HUES64 (cell line): ENCODE data around the gene MTA1.

Source experiments
- H3K27ac ChIP-seq: 2 replicates; pipeline ENCODE4 v1.7.0; 2013; ENCODE audit warnings: low read depth, low read length, inconsistent platforms
- H3K27me3 ChIP-seq: 2 replicates; pipeline ENCODE4 v1.6.1; 2013; ENCODE audit warnings: mild to moderate bottlenecking, low read length; ENCODE audit not compliant: insufficient read depth
- H3K36me3 ChIP-seq: 2 replicates; pipeline ENCODE4 v1.6.1; 2013; ENCODE audit warnings: mild to moderate bottlenecking, low read length; ENCODE audit not compliant: insufficient read depth
- H3K4me1 ChIP-seq: 2 replicates; pipeline ENCODE4 v1.6.1; 2013; ENCODE audit warnings: mild to moderate bottlenecking, low read length, moderate library complexity; ENCODE audit not compliant: insufficient read depth
- H3K4me3 ChIP-seq: 2 replicates; pipeline ENCODE4 v1.5.1; 2013; ENCODE audit warnings: mild to moderate bottlenecking, low read length, moderate library complexity
- H3K9ac ChIP-seq: 2 replicates; pipeline ENCODE4 v1.6.1; 2013; ENCODE audit warnings: mild to moderate bottlenecking, low read depth, low read length
- H3K9me3 ChIP-seq: 2 replicates; pipeline ENCODE4 v1.6.1; 2013; ENCODE audit warnings: low read depth, low read length; ENCODE audit not compliant: insufficient read depth
- WGBS: fragments of 150-250, 120-280 bp; methylation state at CpG from one replicate; pipeline ENCODE4 v1.1.7; 2013; ENCODE audit warnings: missing lambda C conversion rate; 5-methylcytosine and 5-hydroxymethylcytosine counted together

Gene MTA1

GRCh38 chr14:105500726-105501101 is 81.1 kb downstream of the MTA1 start:
- H3K27me3 ChIP-seq = no peaks in the 10 kb centered on the region
- no peaks in the 10 kb centered on the region for H3K9me3 ChIP-seq
- WGBS = 89% methylated on average over 10 of the region's 10 CpGs
- H3K9ac ChIP-seq = no peak overlapping the region
- H3K4me3 ChIP-seq = no peak overlapping the region
- H3K36me3 ChIP-seq = no peaks in the 10 kb centered on the region
- H3K27ac ChIP-seq = no peak overlapping the region
- no peaks in the 10 kb centered on the region for H3K4me1 ChIP-seq

DNA sequence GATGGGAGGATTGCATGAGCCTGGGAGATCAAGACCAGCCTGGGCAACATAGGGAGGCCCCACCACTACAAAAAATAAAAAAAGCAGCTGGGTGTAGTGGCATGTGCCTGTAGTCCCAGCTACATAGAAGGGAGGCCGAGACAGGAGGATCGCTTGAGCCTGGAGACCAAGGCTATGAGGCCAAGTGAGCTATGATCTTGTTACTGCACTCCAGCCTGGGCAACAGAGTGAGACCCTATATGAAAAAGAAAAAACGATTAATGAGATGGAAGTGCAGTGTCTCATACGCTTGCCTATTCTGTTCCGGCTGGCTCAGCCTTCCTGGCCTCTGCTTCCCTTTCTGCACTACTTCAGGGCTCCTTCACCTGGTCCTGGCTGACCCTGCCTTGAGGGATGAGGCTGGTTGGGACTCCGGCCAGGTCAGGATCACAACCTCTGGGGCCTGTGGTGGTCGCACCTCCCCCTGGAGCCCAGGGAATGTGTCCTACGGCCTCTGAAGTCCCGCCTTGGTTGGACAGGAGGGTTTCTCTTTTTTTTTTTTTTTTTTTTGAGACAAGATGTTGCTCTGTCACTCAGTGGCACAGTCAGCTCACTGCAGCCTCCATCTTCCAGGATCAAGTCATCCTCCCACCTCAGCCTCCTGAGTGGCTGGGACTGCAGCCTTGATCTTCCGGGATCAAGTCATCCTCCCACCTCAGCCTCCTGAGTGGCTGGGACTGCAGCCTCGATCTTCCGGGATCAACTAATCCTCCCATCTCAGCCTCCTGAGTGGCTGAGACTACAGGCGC is 82.1 kb downstream of the MTA1 start:
- Histone ChIP-seq H3K27me3 (no peaks in the 10 kb centered on the region), H3K36me3 (no peaks in the 10 kb centered on the region), H3K9me3 (no peaks in the 10 kb centered on the region), H3K9ac (no peak overlapping the region), H3K27ac (no peak overlapping the region), H3K4me3 (no peak overlapping the region), H3K4me1 (no peaks in the 10 kb centered on the region)
- WGBS = 92% methylated on average over 12 of the region's 13 CpGs

- Histone ChIP-seq H3K4me1 (no peaks in the 10 kb centered on the region), H3K27ac (no peak overlapping the region), H3K27me3 (no peaks in the 10 kb centered on the region), H3K9ac (no peak overlapping the region), H3K9me3 (no peaks in the 10 kb centered on the region), H3K36me3 (no peaks in the 10 kb centered on the region), H3K4me3 (no peak overlapping the region)
- WGBS = 86% methylated on average over 18 of the region's 18 CpGs
Measured at GRCh38 chr14:105502446-105503295, 83.0 kb downstream of the MTA1 start.

DNA sequence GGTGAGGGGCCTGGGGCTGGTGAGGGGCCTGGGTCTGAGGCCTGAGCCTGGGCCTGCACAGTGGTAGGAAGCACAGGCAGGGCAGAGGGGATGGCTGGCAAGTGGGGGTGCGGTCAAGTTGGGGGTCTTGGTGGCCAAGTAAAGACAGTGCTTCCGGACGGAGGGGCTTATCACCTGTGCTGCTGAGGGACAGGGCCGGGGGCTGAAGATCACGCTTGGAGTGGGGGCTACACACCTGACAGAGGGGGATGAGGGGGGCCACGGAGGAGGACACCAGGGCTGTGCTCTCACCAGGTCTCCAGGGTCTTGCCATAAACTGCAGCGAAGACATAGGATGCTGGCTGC is 83.6 kb downstream of the MTA1 start:
- H3K4me3 ChIP-seq = no peak overlapping the region
- no peaks in the 10 kb centered on the region for H3K27me3 ChIP-seq
- no peak overlapping the region for H3K9ac ChIP-seq
- WGBS = 92% methylated on average over 7 of the region's 7 CpGs
- H3K36me3 ChIP-seq = no peaks in the 10 kb centered on the region
- no peaks in the 10 kb centered on the region for H3K4me1 ChIP-seq
- no peaks in the 10 kb centered on the region for H3K9me3 ChIP-seq
- H3K27ac ChIP-seq = no peak overlapping the region

DNA sequence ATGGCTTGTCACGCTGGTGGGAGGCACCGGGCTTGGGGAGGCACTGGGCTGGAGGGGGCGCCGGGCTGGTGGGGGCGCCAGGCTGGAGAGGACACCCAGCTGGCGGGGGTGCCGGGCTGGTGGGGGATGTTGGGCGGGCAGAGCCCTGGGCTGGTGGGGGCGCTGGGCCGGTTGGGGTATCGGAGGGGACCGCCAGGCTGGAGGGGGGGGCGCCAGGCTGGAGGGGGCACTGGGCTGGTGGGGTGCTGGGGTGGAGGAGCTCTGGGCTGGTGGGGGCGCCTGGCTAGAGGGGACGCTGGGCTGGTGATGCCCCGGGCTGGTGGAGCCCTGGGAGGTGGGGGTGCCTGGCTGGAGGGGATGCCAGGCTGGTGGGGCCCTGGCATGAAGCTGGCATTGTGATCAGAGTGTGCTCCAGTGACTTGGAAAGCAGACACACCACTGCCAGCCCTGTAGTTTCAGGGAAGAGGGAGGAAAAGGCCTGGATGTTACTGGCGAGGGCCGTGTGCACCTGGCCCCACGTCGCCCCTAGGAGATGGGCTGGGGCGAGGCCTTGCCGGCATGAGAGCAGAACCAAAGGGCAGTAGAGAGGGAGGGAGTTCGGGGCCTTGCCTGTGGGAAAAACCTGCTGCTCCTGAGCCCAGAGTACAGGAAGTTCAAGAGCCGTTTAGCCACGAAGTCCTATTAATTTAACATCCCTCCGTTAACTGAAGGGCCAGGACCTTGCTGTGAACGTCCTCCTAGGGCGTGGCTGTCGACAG is 84.5 kb downstream of the MTA1 start:
- no peak overlapping the region for H3K9ac ChIP-seq
- H3K36me3 ChIP-seq = no peaks in the 10 kb centered on the region
- H3K9me3 ChIP-seq = no peaks in the 10 kb centered on the region
- H3K27ac ChIP-seq = no peak overlapping the region
- WGBS = 89% methylated on average over 29 of the region's 29 CpGs
- H3K27me3 ChIP-seq = no peaks in the 10 kb centered on the region
- H3K4me3 ChIP-seq = no peak overlapping the region
- no peaks in the 10 kb centered on the region for H3K4me1 ChIP-seq

DNA sequence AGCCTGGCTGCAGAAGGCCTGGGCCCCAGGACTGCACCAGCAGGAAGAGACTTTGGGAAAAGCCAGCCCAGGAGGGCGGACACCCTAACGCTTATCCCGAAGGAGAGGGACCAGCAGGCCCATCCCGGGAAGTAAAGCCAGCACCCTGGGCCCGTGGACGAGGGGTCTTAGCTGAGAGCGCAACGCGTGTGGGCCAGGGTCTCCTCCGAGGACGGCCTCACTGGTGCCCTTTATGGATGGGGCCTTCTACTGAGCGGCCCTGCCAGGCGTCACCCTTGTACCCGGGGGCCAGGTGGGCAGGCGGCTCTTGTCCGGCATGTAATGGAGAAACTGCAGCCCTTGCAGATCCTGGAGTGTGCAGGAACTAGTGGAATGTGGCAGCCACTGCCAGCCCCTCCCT is 85.5 kb downstream of the MTA1 start:
- Histone ChIP-seq H3K4me3 (no peak overlapping the region), H3K4me1 (no peaks in the 10 kb centered on the region), H3K9me3 (no peaks in the 10 kb centered on the region), H3K9ac (no peak overlapping the region), H3K36me3 (no peaks in the 10 kb centered on the region), H3K27me3 (no peaks in the 10 kb centered on the region), H3K27ac (no peak overlapping the region)
- WGBS = 93% methylated on average over 16 of the region's 16 CpGs

GRCh38 chr14:105507247-105507646 is 87.6 kb downstream of the MTA1 start:
- Histone ChIP-seq H3K27ac (no peak overlapping the region), H3K36me3 (no peaks in the 10 kb centered on the region), H3K9ac (no peak overlapping the region), H3K4me3 (no peak overlapping the region), H3K4me1 (no peaks in the 10 kb centered on the region), H3K9me3 (no peaks in the 10 kb centered on the region), H3K27me3 (no peaks in the 10 kb centered on the region; the same call in 1 of the 2 replicates)
- WGBS = 87% methylated on average over 17 of the region's 17 CpGs

DNA sequence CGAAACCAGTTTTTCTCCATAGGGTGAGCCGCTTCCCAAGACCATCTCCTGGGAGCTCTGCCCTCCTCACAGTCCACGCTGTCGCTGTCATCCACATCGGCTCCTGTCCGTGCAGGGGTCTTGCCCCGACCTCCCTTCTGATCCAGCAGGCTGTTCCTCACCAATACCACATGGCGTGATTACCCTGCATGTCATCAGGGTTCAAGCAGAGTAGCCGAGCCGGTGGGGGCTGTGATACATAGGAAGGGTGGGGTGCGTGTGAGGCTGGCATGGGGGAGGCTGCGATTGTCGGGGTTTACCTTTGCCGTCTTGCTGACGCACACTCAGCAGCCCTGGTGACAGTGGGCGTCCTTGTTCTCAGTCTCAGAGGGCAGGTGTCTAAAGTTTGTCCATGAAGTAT is 88.4 kb downstream of the MTA1 start:
- H3K4me3 ChIP-seq = no peak overlapping the region
- peaks cover 4% of the 10 kb centered on the region; the same call in 1 of the 2 replicates for H3K27me3 ChIP-seq
- 87% methylated on average over 16 of the region's 16 CpGs for WGBS
- H3K36me3 ChIP-seq = no peaks in the 10 kb centered on the region
- no peaks in the 10 kb centered on the region for H3K9me3 ChIP-seq
- no peaks in the 10 kb centered on the region for H3K4me1 ChIP-seq
- no peak overlapping the region for H3K9ac ChIP-seq
- no peak overlapping the region for H3K27ac ChIP-seq

DNA sequence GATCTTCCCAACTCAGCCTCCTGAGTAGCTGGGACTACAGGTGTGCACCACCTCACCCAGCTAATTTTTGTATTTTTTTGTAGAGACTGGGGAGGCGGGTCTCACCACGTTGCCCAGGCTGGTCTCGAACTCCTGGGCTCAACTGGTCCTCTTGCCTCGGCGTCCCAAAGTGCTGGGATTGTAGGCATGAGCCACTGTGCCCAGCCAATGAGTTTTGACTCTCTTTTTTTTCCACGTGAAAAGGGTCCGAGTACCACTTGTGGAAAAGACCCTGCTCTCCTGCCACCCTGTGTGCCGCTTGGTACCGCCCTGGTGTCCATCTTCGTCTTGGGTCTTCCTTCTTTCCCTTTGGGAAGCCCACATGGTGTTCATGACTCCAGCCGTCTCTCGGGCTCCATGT is 89.0 kb downstream of the MTA1 start:
- WGBS = 86% methylated on average over 12 of the region's 12 CpGs
- Histone ChIP-seq H3K4me3 (no peak overlapping the region), H3K27ac (no peak overlapping the region), H3K4me1 (no peaks in the 10 kb centered on the region), H3K27me3 (peaks cover 5% of the 10 kb centered on the region; the same call in 1 of the 2 replicates), H3K9ac (no peak overlapping the region), H3K9me3 (no peaks in the 10 kb centered on the region), H3K36me3 (no peaks in the 10 kb centered on the region)

DNA sequence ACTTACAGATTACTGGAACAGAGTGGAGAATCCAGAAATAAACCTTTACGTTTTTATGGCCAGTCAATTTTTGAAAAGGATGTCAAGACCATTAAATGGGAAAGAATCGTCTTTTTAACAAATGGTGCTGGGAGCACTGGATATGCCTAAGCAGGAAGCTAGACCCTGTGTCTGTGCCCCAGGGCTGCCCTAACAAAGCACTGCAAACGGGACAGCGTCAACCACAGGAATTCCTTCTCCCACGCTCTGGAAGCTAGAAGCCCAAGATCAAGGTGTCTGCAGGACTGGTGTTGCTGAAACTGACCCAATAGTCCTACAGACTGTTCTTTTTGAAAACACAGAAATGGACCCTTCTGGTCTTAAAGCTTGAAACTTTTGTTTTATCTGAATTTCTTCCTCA is 97.5 kb downstream of the MTA1 start:
- Histone ChIP-seq H3K27ac (no peak overlapping the region), H3K4me3 (no peak overlapping the region), H3K36me3 (no peaks in the 10 kb centered on the region), H3K27me3 (peaks cover 11% of the 10 kb centered on the region; the same call in 1 of the 2 replicates), H3K4me1 (no peaks in the 10 kb centered on the region), H3K9ac (no peak overlapping the region), H3K9me3 (peaks cover 12% of the 10 kb centered on the region)
- WGBS = 63% methylated on average over 5 of the region's 5 CpGs
